GM12878 (cell line): ENCODE results near the gene SH2B3. TPM values are rescaled to one million over a fixed set of nuclear protein-coding genes. Genes with fewer than 3 reads are reported as not detected.

Experiments
- ATAC-seq: fragments of 200-7000 bp; cut with Tn5 transposase; 3 replicates; pipeline ENCODE4 v1.9.1; 2020; ENCODE audit warnings: mild to moderate bottlenecking, moderate library complexity
- BruUV-seq: library from RNA; stranded (reverse); fragments of 400-500 nt; replicated peaks from 2 replicates; lab custom pipeline; 2021; lab: Mats Ljungman, UMichigan
- CTCF ChIA-PET: fragments of 300-600 bp; sonication (Branson Sonifier 250); formaldehyde crosslinking; extraction: SDS; loops from one replicate; lab custom pipeline; 2021; ENCODE audit warnings: inconsistent platforms; lab: Yijun Ruan, JAX
- POLR2A ChIA-PET: fragments of 350-600 bp; formaldehyde crosslinking; extraction: SDS; loops from one replicate; lab custom pipeline; 2021; ENCODE audit warnings: inconsistent platforms; lab: Charles Lee
- RAD21 ChIA-PET: fragments of 300-600 bp; sonication (Branson Sonifier 250); formaldehyde crosslinking; loops from one replicate; lab custom pipeline; 2023; ENCODE audit warnings: antibody characterized with exemption; ENCODE audit not compliant: unreplicated experiment; lab: Charles Lee
- SMC1A ChIA-PET: fragments of 300-600 bp; sonication (Branson Sonifier 250); formaldehyde crosslinking; loops from one replicate; lab custom pipeline; 2023; ENCODE audit not compliant: unreplicated experiment, uncharacterized antibody; lab: Charles Lee
- DNase-seq: peaks from one replicate; pipeline ENCODE4 v3.0.0-alpha.2; 2011; ENCODE audit warnings: low read depth, low spot score
- FAIRE-seq: peaks from 3 replicates; lab custom pipeline; 2011; peaks lifted over from hg19 to GRCh38; lab: Jason Lieb, UNC
- H2AFZ ChIP-seq: 2 replicates; pipeline ENCODE4 v1.6.0; 2011; ENCODE audit warnings: low read depth, low read length, control low read depth; ENCODE audit not compliant: control insufficient read depth
- H3K27ac ChIP-seq: 2 replicates; pipeline ENCODE4 v1.5.1; 2011; ENCODE audit warnings: control low read depth; ENCODE audit not compliant: control insufficient read depth, insufficient read depth
- H3K27me3 ChIP-seq, 2 experiments: replicated peaks in 1 of 2; 2 replicates each; pipeline versions ENCODE4 v1.6.0 to v1.6.1; 2011; ENCODE audit warnings: low read length in 1 of 2; ENCODE audit not compliant: control insufficient read depth in 2 of 2, insufficient read depth in 2 of 2
- H3K36me3 ChIP-seq, 2 experiments: 2 replicates each; pipeline ENCODE4 v1.5.1; 2011; ENCODE audit warnings: low read length in 1 of 2; ENCODE audit not compliant: control insufficient read depth in 2 of 2, insufficient read depth in 2 of 2
- H3K4me1 ChIP-seq: 2 replicates; pipeline ENCODE4 v1.6.1; 2011; ENCODE audit warnings: mild to moderate bottlenecking, low read length, moderate library complexity, mixed read lengths; ENCODE audit not compliant: control insufficient read depth, insufficient read depth
- H3K4me2 ChIP-seq: 2 replicates; pipeline ENCODE4 v1.6.0; 2011; ENCODE audit warnings: control low read depth; ENCODE audit not compliant: control insufficient read depth, insufficient read depth
- H3K4me3 ChIP-seq: fragments of 200-600 bp; sonication (generic); 2 replicates; pipeline ENCODE4 v1.5.1; 2016
- H3K79me2 ChIP-seq: 2 replicates; pipeline ENCODE4 v1.6.0; 2011; ENCODE audit warnings: low read length; ENCODE audit not compliant: control insufficient read depth, insufficient read depth
- H3K9ac ChIP-seq: 2 replicates; pipeline ENCODE4 v1.8.0; 2011; ENCODE audit warnings: low read length, control low read depth, mixed read lengths; ENCODE audit not compliant: control insufficient read depth, insufficient read depth
- H3K9me3 ChIP-seq: replicated peaks from 3 replicates; pipeline ENCODE4 v1.5.1; 2011; ENCODE audit warnings: mild to moderate bottlenecking, low read length; ENCODE audit not compliant: control insufficient read depth, insufficient read depth
- H4K20me1 ChIP-seq: 2 replicates; pipeline ENCODE4 v1.6.0; 2011; ENCODE audit not compliant: control insufficient read depth, insufficient read depth
- ATF3 ChIP-seq: IDR thresholded peaks from 2 replicates; pipeline ENCODE4 v1.6.1; 2011; ENCODE audit warnings: low read depth, mild to moderate bottlenecking, low read length, moderate library complexity, borderline replicate concordance; ENCODE audit errors: extremely low read depth
- BMI1 ChIP-seq: fragments of 450-650 bp; IDR thresholded peaks from 2 replicates; pipeline ENCODE4 v1.6.1; 2016; ENCODE audit warnings: mild to moderate bottlenecking, moderate library complexity, borderline replicate concordance
- CHD4 ChIP-seq: fragments of 200-600 bp; sonication (generic); IDR thresholded peaks from 2 replicates; pipeline ENCODE4 v1.6.1; 2016; ENCODE audit warnings: mild to moderate bottlenecking
- CREM ChIP-seq: IDR thresholded peaks from 2 replicates; pipeline ENCODE4 v1.6.1; 2014; ENCODE audit warnings: antibody characterized with exemption, low read depth
- EGR1 ChIP-seq, 2 experiments: IDR thresholded peaks; 1 replicate in 1 of 2; 2 replicates in 1 of 2; pipeline ENCODE4 v1.6.1; 2011 to 2012; ENCODE audit warnings: low read depth in 2 of 2, low read length in 2 of 2, borderline replicate concordance in 1 of 2, mild to moderate bottlenecking in 1 of 2, moderate library complexity in 1 of 2
- EP300 ChIP-seq, 2 experiments: fragments of 150-350 bp in 1 of 2; IDR thresholded peaks; 2 replicates each; pipeline ENCODE4 v1.6.1; 2011 to 2012; ENCODE audit warnings: low read depth in 2 of 2, low read length in 2 of 2, borderline replicate concordance in 1 of 2, improper control_type of control experiment in 1 of 2, inconsistent platforms in 1 of 2; ENCODE audit not compliant: control insufficient read depth in 1 of 2
- KDM1A ChIP-seq: fragments of 200-600 bp; sonication (generic); IDR thresholded peaks from 2 replicates; pipeline ENCODE4 v1.6.1; 2016; ENCODE audit warnings: borderline replicate concordance
- MEF2B ChIP-seq: fragments of 450-650 bp; IDR thresholded peaks from 2 replicates; pipeline ENCODE4 v1.6.1; 2018; ENCODE audit warnings: mild to moderate bottlenecking, moderate library complexity; ENCODE audit not compliant: partially characterized antibody, poor library complexity, severe bottlenecking
- NR2F1 ChIP-seq: fragments of 450-650 bp; conservative IDR thresholded peaks from 2 replicates; pipeline ENCODE4 v1.6.1; 2017; ENCODE audit warnings: mild to moderate bottlenecking
- NRF1 ChIP-seq: conservative IDR thresholded peaks from 2 replicates; pipeline ENCODE4 v1.6.1; 2011; ENCODE audit warnings: mild to moderate bottlenecking, low read depth, low read length, improper control_type of control experiment
- PKNOX1 ChIP-seq: fragments of 450-650 bp; IDR thresholded peaks from 2 replicates; pipeline ENCODE4 v1.6.1; 2016; ENCODE audit warnings: mild to moderate bottlenecking
- POLR2AphosphoS5 ChIP-seq: IDR thresholded peaks from 2 replicates; pipeline ENCODE4 v1.6.1; 2011; ENCODE audit warnings: mild to moderate bottlenecking, low read length, inconsistent platforms
- PRDM15 ChIP-seq: fragments of 450-650 bp; formaldehyde crosslinking; IDR thresholded peaks from 2 replicates; pipeline ENCODE4 v1.4.0; 2020; ENCODE audit warnings: mild to moderate bottlenecking, moderate library complexity
- SREBF1 ChIP-seq: IDR thresholded peaks from 2 replicates; pipeline ENCODE4 v1.6.1; 2012; ENCODE audit warnings: mild to moderate bottlenecking, low read length
- STAT3 ChIP-seq: IDR thresholded peaks from 2 replicates; pipeline ENCODE4 v1.6.1; 2011; ENCODE audit warnings: low read depth, low read length, improper control_type of control experiment
- TARDBP ChIP-seq: IDR thresholded peaks from 2 replicates; pipeline ENCODE4 v1.6.1; 2016; ENCODE audit warnings: borderline replicate concordance
- TCF3 ChIP-seq: IDR thresholded peaks from 2 replicates; pipeline ENCODE4 v1.6.1; 2012; ENCODE audit warnings: low read depth, mild to moderate bottlenecking, low read length, borderline replicate concordance; ENCODE audit not compliant: insufficient read depth
- WGBS: methylation state at CpG from one replicate; pipeline ENCODE4 v1.1.6; 2016; ENCODE audit warnings: low lambda C conversion rate; ENCODE audit not compliant: insufficient replicate concordance, insufficient coverage; ENCODE audit errors: missing lambda C conversion rate; 5-methylcytosine and 5-hydroxymethylcytosine counted together
- in situ Hi-C: fragments of 300-500 bp; cut with MboI; formaldehyde crosslinking; loops from 9 replicates; pipeline ENCODE4 v1.14.3; 2018; ENCODE audit warnings: mixed read lengths
- intact Hi-C: fragments of 100-400 bp; cut with micrococcal nuclease; formaldehyde crosslinking; loops from one replicate; pipeline ENCODE4 v1.14.2; 2022; ENCODE audit not compliant: unreplicated experiment
- polyA plus RNA-seq, 11 experiments: library from polyadenylated mRNA; depleted of rRNA in 4 of 11; unstranded in 6 of 11; stranded (reverse) in 5 of 11; fragments of >200 nt; fragmentation: Nextera tagmentation in 4 of 11; fragmentation: Illumina TruSeq in 1 of 11; extraction: Ambion mirVana in 4 of 11; extraction: Trizol in 1 of 11; gene quantifications; 1 replicate in 1 of 11; 2 replicates in 10 of 11; pipeline versions ENCODE4 v1.2.1 to v1.2.3, GENCODE V29; 2011 to 2016; ENCODE audit warnings: inconsistent platforms in 2 of 11, missing spikeins in 2 of 11, low read depth in 1 of 11
- total RNA-seq, 4 experiments: library from RNA; depleted of rRNA in 3 of 4; stranded (reverse); fragments of >200 nt in 3 of 4; fragmentation: Illumina TruSeq in 1 of 4; extraction: Trizol in 1 of 4; gene quantifications; 2 replicates each; pipeline versions ENCODE4 v1.2.1 to v1.2.3, GENCODE V29; 2013 to 2021

The SH2B3 gene
- total and polyA plus RNA-seq, 10 of the 15 experiments (the other 5 are each of a cell fraction or from before 2014, with no cell fraction given) = 5.8 to 46.4 (median 23.3) TPM

DNA sequence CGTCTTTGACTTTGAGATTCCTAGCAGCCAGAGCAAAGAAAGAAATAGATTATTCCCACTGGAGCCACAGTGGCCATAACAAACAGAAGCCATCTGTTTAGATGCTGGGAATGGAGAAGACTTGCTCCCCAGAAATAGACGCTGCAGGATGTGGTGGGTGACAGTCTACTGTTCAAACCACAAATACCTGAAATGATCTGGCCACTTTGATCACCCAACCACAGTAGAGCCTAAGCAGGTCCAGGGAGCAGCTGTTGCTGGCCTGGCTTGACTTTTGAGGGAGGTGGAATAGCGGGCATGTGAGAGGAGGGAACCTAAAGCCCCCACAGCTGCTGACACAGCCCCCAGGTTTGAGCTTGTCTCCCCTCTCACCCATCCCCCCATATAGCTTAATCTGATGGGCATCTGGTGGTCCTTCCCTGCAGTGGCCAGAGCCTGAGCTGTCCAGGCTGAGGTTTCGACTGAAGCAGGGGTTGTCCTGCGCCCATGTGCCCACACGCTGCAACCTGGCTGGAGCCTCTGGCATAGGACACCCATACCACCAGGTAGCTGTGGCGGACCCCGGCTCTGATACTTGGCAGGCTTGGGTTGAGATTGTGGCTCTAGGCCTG, 38.7 kb downstream of the SH2B3 start:
- peak overlapping the region; percentile 97 for H3K4me2 ChIP-seq
- CTCF ChIA-PET = interaction anchor here (0.8 to 27.3 kb wide), 7 partner anchors 10 to 84 kb away, joined by 3 to 1117 read pairs (median 3); partner anchors contain the start of gene SH2B3
- no peak for TF ChIP-seq ATF3
- TF ChIP-seq MEF2B = peak; percentile 77
- peak; percentile 95 for TF ChIP-seq CREM
- TF ChIP-seq KDM1A = no peak
- TF ChIP-seq SREBF1 = no peak
- peak; percentile 99 for TF ChIP-seq TCF3
- TF ChIP-seq TARDBP = peak; percentile 65; the same call in 1 of the 2 replicates
- no peak for TF ChIP-seq NRF1
- TF ChIP-seq POLR2AphosphoS5 = peak; percentile 67
- TF ChIP-seq BMI1 = peak; percentile 53
- TF ChIP-seq CHD4 = no peak
- TF ChIP-seq EGR1 (IDR thresholded peaks at IDR 0.05; ENCODE audit: borderline replicate concordance in 1 of 2, low read depth in 2 of 2, low read length in 2 of 2) = peak in 1 of 2 experiments; percentile 36; a peak in 2 of 3 replicates
- TF ChIP-seq PRDM15 = no peak
- peak; percentile 75 for TF ChIP-seq NR2F1
- peak in 1 of 2 experiments; percentile 85; a peak in 2 of 4 replicates for TF ChIP-seq EP300 (IDR thresholded peaks at IDR 0.05; ENCODE audit: borderline replicate concordance in 1 of 2, control insufficient read depth in 1 of 2, low read depth in 2 of 2, low read length in 2 of 2)
- no peak for TF ChIP-seq STAT3
- TF ChIP-seq PKNOX1 = no peak

More for the DNA sequence above, 38.7 kb downstream of the SH2B3 start:
- ChIA-PET POLR2A (interaction anchor here (0.5 to 7.1 kb wide), 10 partner anchors 10 to 758 kb away, joined by 3 to 80 read pairs (median 12); partner anchors contain the start of gene SH2B3), RAD21 (interaction anchor here (0.8 to 22.6 kb wide), 9 partner anchors 7 to 150 kb away, joined by 3 to 804 read pairs (median 7); partner anchors contain the start of gene SH2B3), SMC1A (interaction anchor here (1.0 to 7.8 kb wide), 11 partner anchors 7 to 368 kb away, joined by 3 to 104 read pairs (median 11); partner anchors contain the start of gene SH2B3)
- H3K9ac ChIP-seq = peak overlapping the region; percentile 69
- no peaks in the 10 kb centered on the region for H3K27me3 ChIP-seq
- peak; percentile 91 for FAIRE-seq
- H3K36me3 ChIP-seq = peaks cover 36 to 58% of the 10 kb centered on the region in 2 experiments
- no peaks in the 10 kb centered on the region for H3K9me3 ChIP-seq
- H4K20me1 ChIP-seq = 0 out of 2 replicates have a peak, but pooled peaks cover 2% of the 10 kb centered on the region
- H2AFZ ChIP-seq = no peak overlapping the region
- H3K27ac ChIP-seq = peak overlapping the region; percentile 95
- in situ Hi-C loops (loop anchor here (25.0 kb wide), 1 partner anchor 1768 kb away; the partner anchor contains the start of gene TPCN1), intact Hi-C loops (loop anchor here (1.0 kb wide), 3 partner anchors 9 to 45 kb away; partner anchors contain the start of gene SH2B3)
- peaks cover 91% of the 10 kb centered on the region for H3K4me1 ChIP-seq
- peak; percentile 78 for ATAC-seq
- peak; percentile 86 for DNase-seq
- H3K4me3 ChIP-seq = peak overlapping the region; percentile 59; the same call in 1 of the 2 replicates
- peaks cover 67% of the 10 kb centered on the region for H3K79me2 ChIP-seq
- BruUV-seq = no TSS peak
- WGBS = 0% methylated on average over 8 of the region's 8 CpGs
